Measurements from ENCODE around the gene PNMA6F.

- TF ChIP-seq CTCF (IDR thresholded peaks at IDR 0.05) (no peak), POLR2A (IDR thresholded peaks at IDR 0.05) (no peak)
These were observed 26.0 kb upstream of the PNMA6F start for GRCh38 chrX:153347530-153347929.
